Glutamatergic neuron (in vitro differentiated cells): ENCODE results near the gene EHD4. TPM values are rescaled to one million over a fixed set of nuclear protein-coding genes. Genes with fewer than 3 reads are reported as not detected.

Source experiments
- DNase-seq: peaks from one replicate; pipeline ENCODE4 v3.0.0; 2022
- H3K27ac Mint-ChIP-seq: one replicate; pipeline ENCODE4 v1.8.0; 2020; ENCODE audit warnings: mild to moderate bottlenecking, mixed read lengths, inconsistent platforms; ENCODE audit not compliant: unreplicated experiment
- H3K27me3 Mint-ChIP-seq: one replicate; pipeline ENCODE4 v1.8.0; 2020; ENCODE audit warnings: mild to moderate bottlenecking, moderate library complexity, mixed read lengths, inconsistent platforms; ENCODE audit not compliant: unreplicated experiment
- H3K36me3 Mint-ChIP-seq: one replicate; pipeline ENCODE4 v1.8.0; 2020; ENCODE audit warnings: mild to moderate bottlenecking, mixed read lengths, inconsistent platforms; ENCODE audit not compliant: unreplicated experiment
- H3K4me1 Mint-ChIP-seq: one replicate; pipeline ENCODE4 v1.8.0; 2020; ENCODE audit warnings: mild to moderate bottlenecking, low read depth, mixed read lengths, inconsistent platforms; ENCODE audit not compliant: unreplicated experiment
- H3K4me3 Mint-ChIP-seq: one replicate; pipeline ENCODE4 v1.8.0; 2020; ENCODE audit warnings: mild to moderate bottlenecking, mixed read lengths, inconsistent platforms; ENCODE audit not compliant: unreplicated experiment
- H3K9me3 Mint-ChIP-seq: one replicate; pipeline ENCODE4 v1.8.0; 2020; ENCODE audit warnings: mild to moderate bottlenecking, moderate library complexity, mixed read lengths, inconsistent platforms; ENCODE audit not compliant: unreplicated experiment
- total RNA-seq: library from RNA; stranded (reverse); fragmentation: NEBNext Ultra II Directional; extraction: Animal tissue kit (Norgen Biotek cat#: 25700); gene quantifications from one replicate; pipeline ENCODE4 v1.2.1, GENCODE V29; 2021; ENCODE audit not compliant: unreplicated experiment
- TF ChIP-seq, protein P1 (sequence below): fragments of 200-600 bp; sonication (generic); IDR thresholded peaks from one replicate; pipeline ENCODE4 v1.5.0; 2021; ENCODE audit not compliant: partially characterized antibody, unreplicated experiment

EHD4 gene
- total RNA-seq, 1 donor from 2014 or later = 4.0 TPM

DNA sequence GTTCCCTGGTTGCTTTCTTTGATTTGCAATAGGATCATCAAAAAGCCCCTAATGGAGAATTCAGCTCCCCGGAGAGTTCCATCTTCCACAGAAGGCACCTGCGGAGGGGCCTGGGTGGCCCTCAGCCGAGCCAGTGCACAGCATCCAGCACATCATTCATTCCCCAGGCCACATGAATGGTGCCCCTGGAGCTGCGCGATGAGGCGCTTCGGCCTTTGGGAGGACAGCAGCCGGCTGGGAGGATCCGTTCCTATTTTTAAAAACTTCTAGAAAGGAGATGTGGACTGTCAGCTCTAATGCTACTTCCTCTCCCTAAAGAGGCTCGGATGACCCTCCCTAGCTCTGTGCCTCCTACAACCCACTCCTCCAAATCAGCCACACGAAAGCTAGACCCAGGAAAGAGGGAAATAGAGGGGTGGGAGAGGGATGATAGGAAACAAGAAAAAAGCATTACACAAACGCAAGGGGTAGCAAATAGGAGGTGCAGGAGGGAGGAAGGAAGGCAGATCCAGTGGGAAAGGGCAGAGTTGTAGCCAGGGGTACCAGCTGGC is 20.3 kb downstream of the EHD4 start:
- peaks cover 4% of the 10 kb centered on the region for H3K9me3 Mint-ChIP-seq
- DNase-seq = no peak
- TF ChIP-seq, protein P1, sequence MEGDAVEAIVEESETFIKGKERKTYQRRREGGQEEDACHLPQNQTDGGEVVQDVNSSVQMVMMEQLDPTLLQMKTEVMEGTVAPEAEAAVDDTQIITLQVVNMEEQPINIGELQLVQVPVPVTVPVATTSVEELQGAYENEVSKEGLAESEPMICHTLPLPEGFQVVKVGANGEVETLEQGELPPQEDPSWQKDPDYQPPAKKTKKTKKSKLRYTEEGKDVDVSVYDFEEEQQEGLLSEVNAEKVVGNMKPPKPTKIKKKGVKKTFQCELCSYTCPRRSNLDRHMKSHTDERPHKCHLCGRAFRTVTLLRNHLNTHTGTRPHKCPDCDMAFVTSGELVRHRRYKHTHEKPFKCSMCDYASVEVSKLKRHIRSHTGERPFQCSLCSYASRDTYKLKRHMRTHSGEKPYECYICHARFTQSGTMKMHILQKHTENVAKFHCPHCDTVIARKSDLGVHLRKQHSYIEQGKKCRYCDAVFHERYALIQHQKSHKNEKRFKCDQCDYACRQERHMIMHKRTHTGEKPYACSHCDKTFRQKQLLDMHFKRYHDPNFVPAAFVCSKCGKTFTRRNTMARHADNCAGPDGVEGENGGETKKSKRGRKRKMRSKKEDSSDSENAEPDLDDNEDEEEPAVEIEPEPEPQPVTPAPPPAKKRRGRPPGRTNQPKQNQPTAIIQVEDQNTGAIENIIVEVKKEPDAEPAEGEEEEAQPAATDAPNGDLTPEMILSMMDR = no peak
- no peak overlapping the region for H3K27ac Mint-ChIP-seq
- H3K27me3 Mint-ChIP-seq = no peaks in the 10 kb centered on the region
- no peak overlapping the region for H3K4me3 Mint-ChIP-seq
- H3K36me3 Mint-ChIP-seq = no peaks in the 10 kb centered on the region
- H3K4me1 Mint-ChIP-seq = peaks cover 6% of the 10 kb centered on the region

DNA sequence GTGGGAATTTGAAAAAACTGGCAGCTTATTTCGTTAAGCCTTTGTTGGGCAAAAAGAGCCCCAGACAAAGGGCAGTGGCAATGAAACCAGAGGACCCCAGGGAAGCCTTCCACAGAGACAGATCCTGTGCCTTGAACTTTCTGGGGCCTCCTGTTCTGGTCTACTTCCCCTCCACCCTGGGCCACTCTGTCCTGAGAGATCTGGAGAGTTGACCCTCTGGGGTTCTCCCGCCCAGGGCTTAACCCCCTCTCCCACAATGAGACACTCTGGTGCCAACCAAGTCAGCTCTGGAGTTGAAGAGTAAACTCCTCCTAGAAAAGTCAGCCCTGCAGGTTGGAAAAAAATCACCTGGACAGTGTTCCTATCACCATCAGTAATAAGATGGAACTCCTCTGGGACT is 20.8 kb downstream of the EHD4 start:
- H3K27me3 Mint-ChIP-seq = no peaks in the 10 kb centered on the region
- H3K27ac Mint-ChIP-seq = no peak overlapping the region
- H3K36me3 Mint-ChIP-seq = no peaks in the 10 kb centered on the region
- H3K4me1 Mint-ChIP-seq = peaks cover 6% of the 10 kb centered on the region
- peaks cover 4% of the 10 kb centered on the region for H3K9me3 Mint-ChIP-seq
- DNase-seq = no peak
- no peak overlapping the region for H3K4me3 Mint-ChIP-seq
- TF ChIP-seq, protein P1 = no peak

DNA sequence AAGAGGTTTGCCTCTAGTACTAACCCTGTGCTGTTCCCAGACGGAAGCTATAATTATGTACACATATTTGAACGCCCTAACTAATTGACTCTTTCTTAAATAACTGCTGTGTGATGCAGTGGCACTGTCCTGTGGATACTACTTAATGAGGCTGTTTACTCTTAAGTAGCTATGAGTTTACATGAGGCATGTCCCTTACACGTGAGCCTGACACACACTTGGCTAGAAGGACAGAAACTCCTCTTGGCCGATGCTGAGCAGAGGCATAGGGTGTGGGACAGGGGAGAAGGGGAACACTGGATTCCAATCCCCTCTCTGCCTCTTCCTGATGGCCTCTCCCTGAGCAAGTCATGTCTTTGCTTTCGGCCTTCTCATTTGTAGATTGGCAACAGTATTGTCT is 21.9 kb downstream of the EHD4 start:
- H3K36me3 Mint-ChIP-seq = no peaks in the 10 kb centered on the region

DNA sequence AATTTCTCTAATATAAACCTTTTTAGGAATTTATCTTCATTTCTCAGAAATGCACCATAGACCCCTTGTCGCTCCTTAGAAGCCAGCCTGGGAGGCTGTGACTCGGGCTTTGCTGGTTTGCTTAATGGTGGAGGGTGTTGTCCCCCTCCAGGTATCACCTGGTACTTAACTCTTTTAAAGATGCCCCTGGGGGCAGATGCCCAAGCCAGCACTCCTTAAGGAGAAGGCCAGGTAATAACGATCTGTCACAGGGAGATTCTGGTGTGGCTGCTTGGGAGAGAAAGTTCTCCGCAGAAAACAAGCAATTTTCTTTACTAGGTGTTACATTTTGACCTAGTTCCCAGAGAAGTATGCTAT is 22.3 kb downstream of the EHD4 start:
- TF ChIP-seq, protein P1 = no peak
- Mint-ChIP-seq H3K9me3 (peaks cover 7% of the 10 kb centered on the region), H3K36me3 (no peaks in the 10 kb centered on the region), H3K27me3 (no peaks in the 10 kb centered on the region), H3K27ac (no peak overlapping the region), H3K4me1 (peaks cover 6% of the 10 kb centered on the region), H3K4me3 (no peak overlapping the region)
- DNase-seq = no peak

More for the DNA sequence above, 21.9 kb downstream of the EHD4 start:
- Mint-ChIP-seq H3K9me3 (peaks cover 4% of the 10 kb centered on the region), H3K4me3 (no peak overlapping the region), H3K27ac (no peak overlapping the region), H3K4me1 (peaks cover 6% of the 10 kb centered on the region), H3K27me3 (no peaks in the 10 kb centered on the region)
- DNase-seq = no peak
- TF ChIP-seq, protein P1 = no peak

DNA sequence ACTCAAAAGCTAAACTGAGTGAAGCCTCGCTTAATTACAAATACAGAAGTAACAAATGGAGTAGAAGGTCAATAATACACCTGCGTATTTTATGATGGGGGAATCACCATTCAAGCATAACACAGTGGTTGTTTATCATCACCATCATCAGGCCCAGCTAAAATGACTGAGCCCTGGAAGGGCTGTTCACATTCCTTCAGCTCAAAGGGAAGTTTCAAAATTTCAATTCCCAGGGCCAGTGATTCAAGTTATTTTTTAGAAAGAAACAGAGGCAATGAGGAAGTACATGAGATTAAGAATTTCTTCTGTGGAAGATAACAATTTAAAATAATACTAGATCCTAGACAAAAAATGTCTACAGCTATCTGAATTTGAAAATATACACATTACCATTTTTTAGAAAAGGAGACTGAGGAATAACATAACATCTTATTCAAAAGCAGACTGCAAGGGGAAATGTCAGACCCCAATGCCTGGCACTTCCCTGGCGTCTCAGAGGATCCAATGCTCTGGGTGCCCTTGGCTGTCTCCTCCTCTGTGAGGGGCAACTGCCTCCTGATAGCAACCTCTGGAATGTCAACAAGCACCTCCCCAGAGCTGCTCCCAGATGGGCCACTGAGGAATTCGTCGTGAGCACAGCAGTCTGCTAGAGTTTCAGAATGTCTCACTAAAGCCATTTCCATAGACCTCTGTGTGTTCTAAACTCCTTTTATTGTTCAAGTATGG is 22.8 kb downstream of the EHD4 start:
- TF ChIP-seq, protein P1 = no peak
- DNase-seq = no peak
- no peaks in the 10 kb centered on the region for H3K27me3 Mint-ChIP-seq
- peaks cover 7% of the 10 kb centered on the region for H3K9me3 Mint-ChIP-seq
- no peak overlapping the region for H3K27ac Mint-ChIP-seq
- H3K36me3 Mint-ChIP-seq = no peaks in the 10 kb centered on the region
- H3K4me3 Mint-ChIP-seq = no peak overlapping the region
- H3K4me1 Mint-ChIP-seq = peaks cover 6% of the 10 kb centered on the region
